ENCODE measurements around the gene ARHGEF9.

DNA sequence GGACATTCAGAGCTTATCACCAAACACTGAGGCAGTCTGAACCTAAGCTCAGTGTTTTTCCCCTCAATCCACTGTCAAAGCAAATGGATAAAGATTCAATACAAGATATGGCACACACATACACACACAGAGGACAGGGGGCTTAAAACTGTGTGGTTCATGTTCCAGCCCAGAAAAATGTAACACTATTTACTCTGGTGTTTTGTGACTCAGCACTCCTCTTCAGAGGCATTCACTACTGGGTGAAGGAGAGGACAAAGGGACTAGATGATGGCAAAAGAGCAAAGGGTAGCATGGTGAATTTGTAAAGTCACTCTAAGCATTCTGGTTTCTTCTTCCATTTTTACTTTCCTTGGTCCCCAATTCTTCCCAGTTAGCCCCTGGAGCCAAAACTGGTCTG, 120.3 kb downstream of the ARHGEF9 start:
- TF ChIP-seq, protein P1, sequence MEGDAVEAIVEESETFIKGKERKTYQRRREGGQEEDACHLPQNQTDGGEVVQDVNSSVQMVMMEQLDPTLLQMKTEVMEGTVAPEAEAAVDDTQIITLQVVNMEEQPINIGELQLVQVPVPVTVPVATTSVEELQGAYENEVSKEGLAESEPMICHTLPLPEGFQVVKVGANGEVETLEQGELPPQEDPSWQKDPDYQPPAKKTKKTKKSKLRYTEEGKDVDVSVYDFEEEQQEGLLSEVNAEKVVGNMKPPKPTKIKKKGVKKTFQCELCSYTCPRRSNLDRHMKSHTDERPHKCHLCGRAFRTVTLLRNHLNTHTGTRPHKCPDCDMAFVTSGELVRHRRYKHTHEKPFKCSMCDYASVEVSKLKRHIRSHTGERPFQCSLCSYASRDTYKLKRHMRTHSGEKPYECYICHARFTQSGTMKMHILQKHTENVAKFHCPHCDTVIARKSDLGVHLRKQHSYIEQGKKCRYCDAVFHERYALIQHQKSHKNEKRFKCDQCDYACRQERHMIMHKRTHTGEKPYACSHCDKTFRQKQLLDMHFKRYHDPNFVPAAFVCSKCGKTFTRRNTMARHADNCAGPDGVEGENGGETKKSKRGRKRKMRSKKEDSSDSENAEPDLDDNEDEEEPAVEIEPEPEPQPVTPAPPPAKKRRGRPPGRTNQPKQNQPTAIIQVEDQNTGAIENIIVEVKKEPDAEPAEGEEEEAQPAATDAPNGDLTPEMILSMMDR (IDR thresholded peaks at IDR 0.05): no peak
- no peak for TF ChIP-seq POLR2A (IDR thresholded peaks at IDR 0.05)
